ENCODE measurements around the gene CLDN1.

The CLDN1 gene

GRCh38 chr3:190345878-190346277, 23.6 kb upstream of the CLDN1 start:
- no peak overlapping the region for H3K4me3 Mint-ChIP-seq
- DNase-seq: no peak
- H3K36me3 Mint-ChIP-seq: no peaks in the 10 kb centered on the region
- H3K4me1 Mint-ChIP-seq: no peaks in the 10 kb centered on the region
- H3K27me3 Mint-ChIP-seq: no peaks in the 10 kb centered on the region
- no peak overlapping the region for H3K27ac Mint-ChIP-seq
- no peaks in the 10 kb centered on the region for H3K9me3 Mint-ChIP-seq
- CTCF ChIA-PET: no interaction called here

GRCh38 chr3:190345027-190345821, 23.0 kb upstream of the CLDN1 start:
- no peaks in the 10 kb centered on the region for H3K9me3 Mint-ChIP-seq
- H3K27me3 Mint-ChIP-seq: no peaks in the 10 kb centered on the region
- no peak for DNase-seq
- H3K27ac Mint-ChIP-seq: no peak overlapping the region
- H3K36me3 Mint-ChIP-seq: no peaks in the 10 kb centered on the region
- H3K4me1 Mint-ChIP-seq: no peaks in the 10 kb centered on the region
- CTCF ChIA-PET: interaction anchor here (0.7 kb wide), 1 partner anchor 18 kb away, joined by 3 read pairs; no protein-coding TSS in a partner anchor
- H3K4me3 Mint-ChIP-seq: no peak overlapping the region

GRCh38 chr3:190340071-190340470, 17.8 kb upstream of the CLDN1 start:
- DNase-seq: no peak
- Mint-ChIP-seq H3K4me3 (no peak overlapping the region), H3K27me3 (no peaks in the 10 kb centered on the region), H3K36me3 (no peaks in the 10 kb centered on the region), H3K9me3 (no peaks in the 10 kb centered on the region), H3K27ac (no peak overlapping the region), H3K4me1 (no peaks in the 10 kb centered on the region)
- CTCF ChIA-PET: interaction anchor here (1.2 kb wide), 1 partner anchor 19 kb away, joined by 3 read pairs; no protein-coding TSS in a partner anchor

GRCh38 chr3:190339130-190339529, 16.9 kb upstream of the CLDN1 start:
- H3K27me3 Mint-ChIP-seq: no peaks in the 10 kb centered on the region
- CTCF ChIA-PET: interaction anchor here (1.0 to 1.4 kb wide), 2 partner anchors 14 to 17 kb away, joined by 3 to 4 read pairs; partner anchors contain the start of gene CLDN1
- H3K36me3 Mint-ChIP-seq: no peaks in the 10 kb centered on the region
- H3K9me3 Mint-ChIP-seq: no peaks in the 10 kb centered on the region
- no peak overlapping the region for H3K27ac Mint-ChIP-seq
- H3K4me1 Mint-ChIP-seq: no peaks in the 10 kb centered on the region
- no peak overlapping the region for H3K4me3 Mint-ChIP-seq
- no peak for DNase-seq

GRCh38 chr3:190338717-190339116, 16.5 kb upstream of the CLDN1 start:
- Mint-ChIP-seq H3K27me3 (no peaks in the 10 kb centered on the region), H3K4me1 (no peaks in the 10 kb centered on the region), H3K27ac (no peak overlapping the region), H3K36me3 (no peaks in the 10 kb centered on the region), H3K9me3 (no peaks in the 10 kb centered on the region), H3K4me3 (no peak overlapping the region)
- no peak for DNase-seq
- CTCF ChIA-PET: interaction anchor here (0.6 to 1.4 kb wide), 3 partner anchors 13 to 825 kb away, joined by 3 to 4 read pairs (median 3); partner anchors contain the start of gene CLDN1

- no peak overlapping the region for H3K27ac Mint-ChIP-seq
- no peaks in the 10 kb centered on the region for H3K4me1 Mint-ChIP-seq
- CTCF ChIA-PET: no interaction called here
Measured at GRCh38 chr3:190337301-190337700, 15.1 kb upstream of the CLDN1 start.

DNA sequence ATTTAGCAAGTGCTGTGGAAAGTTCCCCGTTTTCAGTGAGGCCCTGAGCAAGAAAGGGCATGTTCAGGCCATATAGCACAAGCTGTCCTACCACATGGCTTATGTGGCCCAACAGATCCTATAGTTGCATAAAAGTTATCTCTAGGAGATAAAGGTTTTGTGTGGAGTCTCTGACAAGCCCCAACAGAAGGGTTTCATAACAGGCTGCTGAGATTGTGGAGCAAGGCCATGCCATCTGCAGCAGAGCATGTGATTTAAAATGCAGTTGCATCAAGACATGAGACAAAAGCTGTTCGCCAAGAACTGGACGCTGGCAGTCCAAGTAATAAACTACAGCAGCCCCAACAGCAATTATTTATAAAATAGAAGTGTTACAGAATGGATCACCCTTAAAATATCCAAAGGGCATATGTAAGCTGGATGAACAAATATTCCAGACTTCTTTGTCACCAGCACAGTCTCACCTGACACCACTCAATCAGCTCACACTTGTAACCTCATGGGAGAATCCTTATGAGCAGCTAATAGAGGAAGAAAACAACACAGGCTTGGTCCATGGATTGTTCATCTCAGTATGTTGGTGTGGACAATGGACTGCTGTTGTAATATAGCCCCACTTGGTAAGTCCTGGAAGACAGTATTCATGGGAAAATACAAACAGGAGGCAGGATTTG, 14.4 kb upstream of the CLDN1 start:
- Mint-ChIP-seq H3K36me3 (no peaks in the 10 kb centered on the region), H3K9me3 (no peaks in the 10 kb centered on the region), H3K27me3 (no peaks in the 10 kb centered on the region), H3K4me1 (no peaks in the 10 kb centered on the region), H3K27ac (no peak overlapping the region), H3K4me3 (no peak overlapping the region)
- DNase-seq: no peak
- CTCF ChIA-PET: no interaction called here

More at GRCh38 chr3:190337301-190337700, 15.1 kb upstream of the CLDN1 start:
- no peak for DNase-seq
- Mint-ChIP-seq H3K4me3 (no peak overlapping the region), H3K27me3 (no peaks in the 10 kb centered on the region), H3K9me3 (no peaks in the 10 kb centered on the region), H3K36me3 (no peaks in the 10 kb centered on the region)

DNA sequence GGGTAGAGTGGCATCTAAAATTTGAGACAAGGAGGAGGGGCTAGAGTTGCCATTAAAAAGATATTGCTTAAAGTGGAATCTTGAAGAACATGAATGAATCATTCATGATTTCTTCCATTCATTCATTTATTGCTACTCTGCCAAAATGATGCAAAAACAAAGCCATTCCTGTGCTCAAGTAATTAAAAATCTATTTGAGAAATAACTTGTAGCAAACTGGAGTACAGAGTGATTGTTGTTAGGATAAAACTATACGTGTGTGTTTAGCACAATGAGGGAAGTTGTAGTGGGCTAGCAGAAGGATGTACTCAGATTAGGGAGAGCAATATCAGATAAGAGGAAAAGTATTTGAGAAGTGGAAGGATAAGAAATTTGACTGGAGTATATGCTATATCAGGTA, 11.7 kb upstream of the CLDN1 start:
- Mint-ChIP-seq H3K27ac (no peak overlapping the region), H3K4me1 (no peaks in the 10 kb centered on the region), H3K27me3 (no peaks in the 10 kb centered on the region), H3K4me3 (no peak overlapping the region), H3K9me3 (no peaks in the 10 kb centered on the region), H3K36me3 (no peaks in the 10 kb centered on the region)
- no peak for DNase-seq
- CTCF ChIA-PET: no interaction called here

GRCh38 chr3:190330936-190331734, 8.9 kb upstream of the CLDN1 start:
- CTCF ChIA-PET: no interaction called here
- no peak for DNase-seq
- H3K9me3 Mint-ChIP-seq: no peaks in the 10 kb centered on the region
- no peak overlapping the region for H3K27ac Mint-ChIP-seq
- no peak overlapping the region for H3K4me3 Mint-ChIP-seq
- H3K27me3 Mint-ChIP-seq: no peaks in the 10 kb centered on the region
- H3K4me1 Mint-ChIP-seq: no peaks in the 10 kb centered on the region
- no peaks in the 10 kb centered on the region for H3K36me3 Mint-ChIP-seq

- H3K27ac Mint-ChIP-seq: no peak overlapping the region
- no peak overlapping the region for H3K4me3 Mint-ChIP-seq
- CTCF ChIA-PET: no interaction called here
- H3K36me3 Mint-ChIP-seq: no peaks in the 10 kb centered on the region
- H3K4me1 Mint-ChIP-seq: peaks cover 11% of the 10 kb centered on the region
- H3K27me3 Mint-ChIP-seq: peaks cover 18% of the 10 kb centered on the region
- H3K9me3 Mint-ChIP-seq: no peaks in the 10 kb centered on the region
- DNase-seq: no peak
Measured at GRCh38 chr3:190326930-190327329, 4.7 kb upstream of the CLDN1 start.

GRCh38 chr3:190326361-190326760, 4.1 kb upstream of the CLDN1 start:
- CTCF ChIA-PET: interaction anchor here (0.5 kb wide), 1 partner anchor 18 kb away, joined by 3 read pairs; no protein-coding TSS in a partner anchor
- Mint-ChIP-seq H3K4me1 (peaks cover 11% of the 10 kb centered on the region), H3K27ac (no peak overlapping the region), H3K9me3 (no peaks in the 10 kb centered on the region), H3K27me3 (peaks cover 23% of the 10 kb centered on the region), H3K36me3 (no peaks in the 10 kb centered on the region), H3K4me3 (no peak overlapping the region)
- DNase-seq: no peak

DNA sequence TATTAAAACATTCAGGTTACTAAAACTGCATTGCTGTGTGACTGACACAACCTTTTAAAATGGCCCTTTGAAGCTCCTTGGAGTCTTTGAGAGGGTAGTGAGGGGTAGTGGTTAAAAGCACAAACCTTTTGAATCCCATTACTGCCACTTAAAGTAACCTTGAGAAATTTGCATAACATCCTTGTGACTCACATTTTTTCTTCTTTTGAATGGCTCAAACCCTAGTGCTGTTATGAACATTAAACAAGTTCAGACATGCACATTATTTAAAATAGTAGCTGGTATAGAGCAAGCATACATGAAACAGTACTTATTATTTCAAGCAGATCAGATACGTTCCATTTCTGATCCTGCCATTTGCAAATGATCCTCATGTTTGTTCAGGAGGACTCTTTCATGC, 3.7 kb upstream of the CLDN1 start:
- Mint-ChIP-seq H3K36me3 (no peaks in the 10 kb centered on the region), H3K4me1 (peaks cover 11% of the 10 kb centered on the region), H3K9me3 (no peaks in the 10 kb centered on the region), H3K27me3 (peaks cover 27% of the 10 kb centered on the region), H3K4me3 (no peak overlapping the region), H3K27ac (no peak overlapping the region)
- DNase-seq: no peak
- CTCF ChIA-PET: interaction anchor here (0.5 to 1.5 kb wide), 3 partner anchors 13 to 23 kb away, joined by 3 read pairs; no protein-coding TSS in a partner anchor

DNA sequence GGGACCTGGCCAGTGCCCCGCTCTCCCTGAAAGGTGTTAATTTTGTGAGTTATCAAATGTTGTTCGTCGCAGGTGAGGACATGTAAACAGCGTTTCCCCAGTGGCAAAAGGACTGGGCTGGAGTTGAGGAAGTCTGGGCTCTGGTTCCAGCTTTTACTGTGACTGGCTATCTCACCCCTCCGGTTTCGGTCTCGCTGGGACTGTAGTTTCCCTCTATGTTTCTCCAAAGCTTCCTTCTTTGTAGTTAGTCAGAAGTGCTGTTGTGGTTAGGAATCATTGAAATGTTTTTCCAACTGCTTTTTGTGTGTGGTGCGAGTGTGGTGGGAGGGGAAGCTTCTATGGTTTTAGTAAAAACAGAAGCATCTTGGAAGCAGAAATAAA, 990 bp upstream of the CLDN1 start:
- peaks cover 29% of the 10 kb centered on the region for H3K27me3 Mint-ChIP-seq

More for the DNA sequence above, 990 bp upstream of the CLDN1 start:
- no peak for DNase-seq
- Mint-ChIP-seq H3K36me3 (no peaks in the 10 kb centered on the region), H3K27ac (no peak overlapping the region), H3K4me1 (peaks cover 11% of the 10 kb centered on the region), H3K9me3 (no peaks in the 10 kb centered on the region), H3K4me3 (no peak overlapping the region)
- CTCF ChIA-PET: interaction anchor here (0.9 to 2.6 kb wide), 9 partner anchors 16 to 362 kb away, joined by 3 to 21 read pairs (median 4); no protein-coding TSS in a partner anchor

All from activated naive CD4-positive, alpha-beta T cell treated with anti-CD3 and anti-CD28 coated beads, Interleukin-2, amount 10 ng/mL, durations not matched to agents 7 days and 5 days (primary cell).